Activated CD4-positive, alpha-beta T cell treated with anti-CD3 and anti-CD28 coated beads, Interleukin-2, amount 10 ng/mL, durations not matched to agents 24 days and 14 days (primary cell): Measurements from ENCODE around the gene MAGI1. TPM values are rescaled to one million over a fixed set of nuclear protein-coding genes. Genes with fewer than 3 reads are reported as not detected.

ENCODE experiments used
- DNase-seq: peaks from one replicate; pipeline ENCODE4 v3.0.0; 2022
- H3K27ac Mint-ChIP-seq: one replicate; pipeline ENCODE4 v1.8.0; 2022; ENCODE audit warnings: mild to moderate bottlenecking, mixed read lengths
- H3K27me3 Mint-ChIP-seq: one replicate; pipeline ENCODE4 v1.8.0; 2022; ENCODE audit warnings: mixed read lengths
- H3K36me3 Mint-ChIP-seq: one replicate; pipeline ENCODE4 v1.8.0; 2022; ENCODE audit warnings: low read depth, mild to moderate bottlenecking, mixed read lengths
- H3K4me1 Mint-ChIP-seq: one replicate; pipeline ENCODE4 v1.8.0; 2021; ENCODE audit warnings: mixed read lengths
- H3K4me3 Mint-ChIP-seq: one replicate; pipeline ENCODE4 v1.8.0; 2022; ENCODE audit warnings: mild to moderate bottlenecking, moderate library complexity, mixed read lengths
- H3K9me3 Mint-ChIP-seq: one replicate; pipeline ENCODE4 v1.8.0; 2021; ENCODE audit warnings: mixed read lengths
- intact Hi-C: fragments of 100-400 bp; cut with micrococcal nuclease; formaldehyde crosslinking; loops from one replicate; pipeline ENCODE4 v1.15.1; 2023
- total RNA-seq: library from RNA; stranded (reverse); gene quantifications from 2 replicates; pipeline ENCODE4 v1.2.3, GENCODE V29; 2022

Gene MAGI1
- total RNA-seq, 1 donor from 2014 or later, result 2.0 TPM

GRCh38 chr3:66015841-66016240 is 22.9 kb downstream of the MAGI1 start:
- H3K4me1 Mint-ChIP-seq, result no peaks in the 10 kb centered on the region
- H3K36me3 Mint-ChIP-seq, result no peaks in the 10 kb centered on the region
- intact Hi-C loops, result no loop called here
- no peak overlapping the region for H3K4me3 Mint-ChIP-seq
- H3K27ac Mint-ChIP-seq, result no peak overlapping the region
- H3K9me3 Mint-ChIP-seq, result no peaks in the 10 kb centered on the region
- DNase-seq, result no peak
- H3K27me3 Mint-ChIP-seq, result no peaks in the 10 kb centered on the region

GRCh38 chr3:66014651-66015050 is 24.1 kb downstream of the MAGI1 start:
- Mint-ChIP-seq H3K27ac (no peak overlapping the region), H3K4me1 (no peaks in the 10 kb centered on the region), H3K27me3 (no peaks in the 10 kb centered on the region), H3K9me3 (no peaks in the 10 kb centered on the region), H3K36me3 (no peaks in the 10 kb centered on the region), H3K4me3 (no peak overlapping the region)
- intact Hi-C loops, result no loop called here
- no peak for DNase-seq

GRCh38 chr3:66014056-66014455 is 24.7 kb downstream of the MAGI1 start:
- H3K9me3 Mint-ChIP-seq, result no peaks in the 10 kb centered on the region
- no peaks in the 10 kb centered on the region for H3K36me3 Mint-ChIP-seq
- intact Hi-C loops, result no loop called here
- H3K4me1 Mint-ChIP-seq, result no peaks in the 10 kb centered on the region
- H3K4me3 Mint-ChIP-seq, result no peak overlapping the region
- no peaks in the 10 kb centered on the region for H3K27me3 Mint-ChIP-seq
- no peak overlapping the region for H3K27ac Mint-ChIP-seq
- DNase-seq, result no peak

GRCh38 chr3:66012711-66013110 is 26.0 kb downstream of the MAGI1 start:
- Mint-ChIP-seq H3K27ac (no peak overlapping the region), H3K9me3 (no peaks in the 10 kb centered on the region), H3K4me1 (no peaks in the 10 kb centered on the region), H3K27me3 (no peaks in the 10 kb centered on the region), H3K36me3 (no peaks in the 10 kb centered on the region), H3K4me3 (no peak overlapping the region)
- intact Hi-C loops, result no loop called here
- DNase-seq, result no peak

- no peak for DNase-seq
- Mint-ChIP-seq H3K4me3 (no peak overlapping the region), H3K27ac (no peak overlapping the region), H3K9me3 (no peaks in the 10 kb centered on the region), H3K27me3 (no peaks in the 10 kb centered on the region), H3K36me3 (no peaks in the 10 kb centered on the region), H3K4me1 (no peaks in the 10 kb centered on the region)
- intact Hi-C loops, result no loop called here
Observed at GRCh38 chr3:66010739-66011655, 27.7 kb downstream of the MAGI1 start.

GRCh38 chr3:66010348-66010738 is 28.4 kb downstream of the MAGI1 start:
- no peak overlapping the region for H3K4me3 Mint-ChIP-seq
- H3K4me1 Mint-ChIP-seq, result no peaks in the 10 kb centered on the region
- DNase-seq, result no peak
- no peak overlapping the region for H3K27ac Mint-ChIP-seq
- no peaks in the 10 kb centered on the region for H3K9me3 Mint-ChIP-seq
- peaks cover 2% of the 10 kb centered on the region for H3K27me3 Mint-ChIP-seq
- intact Hi-C loops, result no loop called here
- H3K36me3 Mint-ChIP-seq, result no peaks in the 10 kb centered on the region

GRCh38 chr3:66004244-66004643 is 34.5 kb downstream of the MAGI1 start:
- no peaks in the 10 kb centered on the region for H3K9me3 Mint-ChIP-seq
- H3K4me3 Mint-ChIP-seq, result no peak overlapping the region
- intact Hi-C loops, result no loop called here
- H3K27ac Mint-ChIP-seq, result no peak overlapping the region
- peaks cover 2% of the 10 kb centered on the region for H3K27me3 Mint-ChIP-seq
- no peaks in the 10 kb centered on the region for H3K4me1 Mint-ChIP-seq
- no peaks in the 10 kb centered on the region for H3K36me3 Mint-ChIP-seq
- DNase-seq, result no peak

GRCh38 chr3:66001626-66002025 is 37.1 kb downstream of the MAGI1 start:
- Mint-ChIP-seq H3K36me3 (no peaks in the 10 kb centered on the region), H3K4me1 (no peaks in the 10 kb centered on the region), H3K9me3 (no peaks in the 10 kb centered on the region), H3K27ac (no peak overlapping the region), H3K4me3 (no peak overlapping the region), H3K27me3 (peaks cover 2% of the 10 kb centered on the region)
- intact Hi-C loops, result no loop called here
- no peak for DNase-seq

- Mint-ChIP-seq H3K27me3 (peaks cover under 1% of the 10 kb centered on the region), H3K9me3 (no peaks in the 10 kb centered on the region), H3K4me1 (no peaks in the 10 kb centered on the region), H3K27ac (no peak overlapping the region), H3K4me3 (no peak overlapping the region), H3K36me3 (no peaks in the 10 kb centered on the region)
- no peak for DNase-seq
- intact Hi-C loops, result no loop called here
Observed at GRCh38 chr3:66000506-66000905, 38.2 kb downstream of the MAGI1 start.

GRCh38 chr3:65999606-66000005 is 39.1 kb downstream of the MAGI1 start:
- no peaks in the 10 kb centered on the region for H3K4me1 Mint-ChIP-seq
- DNase-seq, result no peak
- H3K27ac Mint-ChIP-seq, result no peak overlapping the region
- no peaks in the 10 kb centered on the region for H3K36me3 Mint-ChIP-seq
- H3K4me3 Mint-ChIP-seq, result no peak overlapping the region
- intact Hi-C loops, result no loop called here
- no peaks in the 10 kb centered on the region for H3K27me3 Mint-ChIP-seq
- no peaks in the 10 kb centered on the region for H3K9me3 Mint-ChIP-seq

GRCh38 chr3:65996589-65996988 is 42.1 kb downstream of the MAGI1 start:
- no peaks in the 10 kb centered on the region for H3K36me3 Mint-ChIP-seq
- DNase-seq, result no peak
- no peak overlapping the region for H3K4me3 Mint-ChIP-seq
- no peaks in the 10 kb centered on the region for H3K9me3 Mint-ChIP-seq
- no peaks in the 10 kb centered on the region for H3K27me3 Mint-ChIP-seq
- no peaks in the 10 kb centered on the region for H3K4me1 Mint-ChIP-seq
- no peak overlapping the region for H3K27ac Mint-ChIP-seq
- intact Hi-C loops, result no loop called here

- Mint-ChIP-seq H3K4me3 (no peak overlapping the region), H3K4me1 (no peaks in the 10 kb centered on the region), H3K9me3 (no peaks in the 10 kb centered on the region), H3K27ac (no peak overlapping the region), H3K36me3 (no peaks in the 10 kb centered on the region), H3K27me3 (no peaks in the 10 kb centered on the region)
- intact Hi-C loops, result no loop called here
- DNase-seq, result no peak
Observed at GRCh38 chr3:65995515-65995914, 43.2 kb downstream of the MAGI1 start.

- no peak overlapping the region for H3K27ac Mint-ChIP-seq
- H3K27me3 Mint-ChIP-seq, result no peaks in the 10 kb centered on the region
- intact Hi-C loops, result no loop called here
- no peak overlapping the region for H3K4me3 Mint-ChIP-seq
- H3K4me1 Mint-ChIP-seq, result no peaks in the 10 kb centered on the region
- DNase-seq, result no peak
- H3K36me3 Mint-ChIP-seq, result no peaks in the 10 kb centered on the region
- no peaks in the 10 kb centered on the region for H3K9me3 Mint-ChIP-seq
Observed at GRCh38 chr3:65995030-65995429, 43.7 kb downstream of the MAGI1 start.

- Mint-ChIP-seq H3K36me3 (no peaks in the 10 kb centered on the region), H3K27ac (no peak overlapping the region), H3K9me3 (no peaks in the 10 kb centered on the region), H3K4me3 (no peak overlapping the region), H3K27me3 (no peaks in the 10 kb centered on the region), H3K4me1 (no peaks in the 10 kb centered on the region)
- intact Hi-C loops, result no loop called here
- no peak for DNase-seq
Observed at GRCh38 chr3:65993134-65993900, 45.4 kb downstream of the MAGI1 start.
